NCI-H1105 (cell line): ENCODE measurements around the gene NUDT16.
A peak's percentile ranks its signal among the peaks of the same experiment; 100 is the strongest.
"Not testable (repeated sequence)": the region's sequence is repeated elsewhere in the genome, so short reads cannot be mapped to it uniquely, and the experiment has no call there.

Source experiments
- DNase-seq: peaks from one replicate; lab custom pipeline; 2025; lab: John Stamatoyannopoulos, UW

The NUDT16 gene

GRCh38 chr3:131381445-131382291, at the start of gene NUDT16:
TSS of gene NUDT16 (plus strand) at chr3:131381774. CDS start at chr3:131381805, 31 bp downstream.
- DNase-seq = peak; percentile 100

- no peak for DNase-seq
These were observed 42.5 kb upstream of the NUDT16 start for GRCh38 chr3:131338948-131339640.

GRCh38 chr3:131341761-131342160, 39.8 kb upstream of the NUDT16 start:
- no peak for DNase-seq

- no peak for DNase-seq
These were observed 32.7 kb upstream of the NUDT16 start for GRCh38 chr3:131348911-131349310.

GRCh38 chr3:131349454-131349853, 32.1 kb upstream of the NUDT16 start:
- no peak for DNase-seq

GRCh38 chr3:131349946-131350347, 31.6 kb upstream of the NUDT16 start:
- no peak for DNase-seq

- DNase-seq = no peak
These were observed 31.1 kb upstream of the NUDT16 start for GRCh38 chr3:131350506-131350905.

GRCh38 chr3:131353016-131353877, 28.3 kb upstream of the NUDT16 start:
- DNase-seq = no peak

GRCh38 chr3:131353986-131354385, 27.6 kb upstream of the NUDT16 start:
- DNase-seq = no peak

GRCh38 chr3:131356006-131356595, 25.5 kb upstream of the NUDT16 start:
- DNase-seq = no peak

- no peak for DNase-seq
These were observed 24.3 kb upstream of the NUDT16 start for GRCh38 chr3:131357275-131357674.

- no peak for DNase-seq
These were observed 21.3 kb upstream of the NUDT16 start for GRCh38 chr3:131360191-131360755.

GRCh38 chr3:131361066-131361463, 20.5 kb upstream of the NUDT16 start:
- DNase-seq = not testable (repeated sequence)

GRCh38 chr3:131361464-131362421, 19.8 kb upstream of the NUDT16 start:
- peak; percentile 83 for DNase-seq

- DNase-seq = no peak
These were observed 18.3 kb upstream of the NUDT16 start for GRCh38 chr3:131363275-131363674.

- DNase-seq = no peak
These were observed 10.5 kb upstream of the NUDT16 start for GRCh38 chr3:131370935-131371687.

GRCh38 chr3:131371688-131372066, 9.9 kb upstream of the NUDT16 start:
- DNase-seq = no peak

- no peak for DNase-seq
These were observed 6.8 kb upstream of the NUDT16 start for GRCh38 chr3:131374741-131375140.

- DNase-seq = peak; percentile 25
These were observed 641 bp upstream of the NUDT16 start for GRCh38 chr3:131380821-131381444.
